Large intestine (tissue), 3 donors: ENCODE results near the gene SCMH1. TPM values are rescaled to one million over a fixed set of nuclear protein-coding genes. Genes with fewer than 3 reads are reported as not detected.

ENCODE experiments used
- DNase-seq, 2 donors: peaks; one replicate each; pipeline versions ENCODE4 v3.0.0 to v3.0.0-alpha.2; 2013
- H3K27ac ChIP-seq: one replicate; pipeline ENCODE4 v1.5.1; 2013; ENCODE audit warnings: low read length
- H3K27me3 ChIP-seq: 2 replicates; pipeline ENCODE4 v1.6.1; 2013; ENCODE audit warnings: low read length; ENCODE audit not compliant: control insufficient read depth, insufficient read depth
- H3K36me3 ChIP-seq: 2 replicates; pipeline ENCODE4 v1.6.1; 2013; ENCODE audit warnings: low read length; ENCODE audit not compliant: control insufficient read depth, insufficient read depth
- H3K4me1 ChIP-seq: one replicate; pipeline ENCODE4 v1.6.1; 2013; ENCODE audit warnings: low read length; ENCODE audit not compliant: control insufficient read depth, insufficient read depth
- H3K4me3 ChIP-seq: one replicate; pipeline ENCODE4 v1.5.1; 2013; ENCODE audit warnings: low read length
- H3K9me3 ChIP-seq: one replicate; pipeline ENCODE4 v1.6.1; 2013; ENCODE audit warnings: mild to moderate bottlenecking, low read depth, low read length, moderate library complexity; ENCODE audit not compliant: control insufficient read depth
- WGBS: methylation state at CpG from one replicate; pipeline ENCODE4 v1.1.5; 2013; ENCODE audit warnings: low lambda C conversion rate; ENCODE audit not compliant: insufficient coverage; 5-methylcytosine and 5-hydroxymethylcytosine counted together
- polyA plus RNA-seq: library from polyadenylated mRNA; unstranded; fragments of 120-200 nt; gene quantifications from one replicate; pipeline ENCODE4 v1.2.1, GENCODE V29; 2013

The SCMH1 gene
- polyA plus RNA-seq, 1 donor, result 42.8 TPM

DNA sequence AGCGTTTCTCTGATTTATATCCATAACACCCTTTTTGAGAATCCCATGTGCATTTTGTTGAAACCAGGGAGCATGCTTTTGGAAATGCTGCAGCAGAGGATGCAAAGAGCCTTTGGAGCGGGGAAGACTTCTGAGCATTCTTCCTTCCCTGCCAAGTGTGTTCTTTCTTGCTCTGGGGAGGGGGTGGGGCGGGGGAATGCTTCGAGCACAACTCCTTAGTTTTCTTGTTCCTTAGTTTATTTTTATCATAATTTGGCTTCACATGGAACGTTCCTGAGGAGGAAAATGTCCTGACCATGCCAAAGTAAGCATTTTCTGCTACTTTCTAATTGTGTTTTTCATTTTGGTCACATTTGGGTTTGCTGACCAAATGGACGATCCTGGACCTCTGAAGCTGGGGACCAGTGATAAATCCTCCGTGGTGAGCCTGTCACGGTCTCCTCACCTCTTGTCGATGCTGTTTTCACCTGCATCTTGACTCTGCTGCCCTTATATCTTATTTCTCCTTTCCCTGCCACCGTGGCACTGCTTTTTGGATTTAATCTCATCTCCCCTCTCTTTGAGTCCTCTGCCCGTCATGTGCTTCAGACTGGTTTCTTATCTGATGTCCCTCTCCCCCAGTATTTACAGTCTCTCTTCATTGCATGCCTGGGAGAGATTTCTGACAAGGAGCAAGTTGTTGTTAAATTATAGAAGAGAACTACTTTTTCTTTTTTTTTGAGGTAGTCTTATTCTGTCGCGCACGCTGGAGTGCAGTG lies 260.2 kb downstream of the SCMH1 start:
- no peaks in the 10 kb centered on the region for H3K9me3 ChIP-seq
- H3K27me3 ChIP-seq, result no peaks in the 10 kb centered on the region
- peak overlapping the region; percentile 14 for H3K27ac ChIP-seq
- H3K36me3 ChIP-seq, result peaks cover 8% of the 10 kb centered on the region
- 48% methylated on average over 3 of the region's 14 CpGs for WGBS
- DNase-seq, result no peak
- H3K4me3 ChIP-seq, result no peak overlapping the region
- H3K4me1 ChIP-seq, result peaks cover 43% of the 10 kb centered on the region

DNA sequence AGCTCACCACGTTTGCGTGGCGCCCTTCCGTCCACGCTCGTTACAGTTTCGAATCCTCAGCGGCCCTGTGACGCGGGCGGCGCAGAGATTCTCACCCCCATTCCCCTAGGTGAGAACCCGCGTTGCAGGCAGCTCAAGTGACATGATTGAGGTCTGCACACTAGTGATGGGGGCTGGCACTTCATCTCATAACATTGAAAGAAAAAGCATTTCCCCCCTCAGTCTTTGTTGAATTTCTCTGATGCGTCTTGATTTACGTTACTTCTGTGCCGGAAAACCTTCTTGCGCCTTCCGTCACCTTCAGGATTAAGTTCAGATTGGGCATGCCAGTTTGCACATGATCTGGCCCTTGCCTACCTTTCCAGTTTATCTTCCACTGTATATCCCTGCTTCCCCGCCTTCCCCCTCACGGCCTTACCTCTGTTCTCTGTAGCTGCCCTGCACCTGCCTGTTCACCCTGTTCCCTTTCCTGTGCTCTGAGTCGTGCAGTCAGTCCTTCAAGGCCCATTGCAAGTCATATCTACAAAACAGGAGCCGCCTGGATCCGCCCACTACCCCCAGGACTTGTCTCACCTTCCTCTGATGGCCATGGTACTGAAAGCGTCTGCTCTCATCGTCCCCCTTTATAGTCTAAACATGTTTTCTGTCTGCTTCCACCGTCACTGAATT lies 261.5 kb downstream of the SCMH1 start:
- Histone ChIP-seq H3K4me1 (peaks cover 30% of the 10 kb centered on the region), H3K9me3 (no peaks in the 10 kb centered on the region), H3K27ac (peak overlapping the region; percentile 12), H3K27me3 (no peaks in the 10 kb centered on the region), H3K4me3 (peak overlapping the region; percentile 57), H3K36me3 (peaks cover 8% of the 10 kb centered on the region)
- 22% methylated on average over 8 of the region's 27 CpGs for WGBS
- peak in 1 of 2 donors; percentile 51 for DNase-seq

DNA sequence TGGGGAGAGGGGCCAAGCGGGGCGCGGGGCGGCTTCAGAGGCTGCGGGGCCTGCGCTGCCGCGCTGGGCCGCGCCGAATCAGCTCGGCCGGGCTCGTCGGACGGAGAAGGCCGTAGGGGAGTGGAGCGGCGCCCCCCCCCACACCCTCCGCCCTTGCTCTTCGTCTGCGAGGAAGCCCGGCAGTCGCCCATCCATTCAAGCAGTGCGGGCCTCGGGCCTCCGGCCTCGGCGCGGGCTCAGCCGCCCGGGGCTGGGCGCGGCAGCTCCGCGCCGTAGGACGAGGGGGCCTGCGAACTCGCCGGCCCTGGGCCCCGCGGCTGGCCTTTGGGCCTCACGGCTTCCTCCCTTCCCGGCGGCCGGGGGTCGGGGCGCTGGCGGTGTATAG lies 262.0 kb downstream of the SCMH1 start:
- no peak for DNase-seq
- H3K36me3 ChIP-seq, result peaks cover 8% of the 10 kb centered on the region
- H3K4me1 ChIP-seq, result peaks cover 25% of the 10 kb centered on the region
- WGBS, result no CpG with 5 or more reads among the region's 50 CpGs
- H3K27ac ChIP-seq, result peak overlapping the region; percentile 12
- peak overlapping the region; percentile 57 for H3K4me3 ChIP-seq
- H3K27me3 ChIP-seq, result no peaks in the 10 kb centered on the region
- H3K9me3 ChIP-seq, result no peaks in the 10 kb centered on the region

DNA sequence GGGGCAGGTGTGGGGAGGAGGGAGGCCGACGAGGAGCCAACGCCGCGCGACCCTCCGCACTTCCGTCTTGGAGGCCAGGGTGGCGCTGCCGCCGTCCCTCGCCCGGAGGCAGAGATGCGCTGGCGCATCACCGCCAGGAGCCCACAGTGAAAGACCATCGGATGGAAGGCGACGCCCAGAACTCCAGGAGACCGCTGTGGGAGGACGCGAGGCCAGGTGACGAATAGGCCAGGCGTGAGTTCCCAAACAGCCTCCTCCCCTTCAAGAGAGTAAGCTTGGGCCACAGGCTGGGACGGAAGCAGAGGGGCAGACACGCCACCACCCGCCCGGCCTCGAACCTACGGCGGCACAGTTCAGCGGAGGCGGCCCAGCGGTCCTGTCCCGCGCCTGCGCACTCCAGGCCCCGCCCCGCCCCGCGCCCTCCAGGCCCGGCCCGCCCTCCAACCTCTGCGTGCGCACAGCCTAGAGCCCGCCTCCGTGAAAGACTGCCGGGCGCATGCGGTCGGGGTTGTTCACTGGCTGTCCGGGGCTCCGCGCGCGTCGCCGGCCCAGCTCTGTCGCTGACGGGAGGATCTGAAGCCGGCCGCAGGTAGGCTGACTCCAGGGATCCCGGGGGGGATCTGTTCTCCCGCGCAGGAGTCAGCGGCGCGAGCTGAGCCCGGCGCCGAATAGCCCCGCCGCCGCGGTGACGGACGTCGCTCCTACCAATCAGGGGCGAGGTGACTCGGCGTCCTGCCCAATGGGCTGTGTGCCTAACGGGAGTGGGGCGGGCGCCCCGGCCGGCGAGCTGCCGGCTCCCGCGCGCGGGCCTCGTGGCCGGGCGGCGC lies 262.7 kb downstream of the SCMH1 start, which contains the start of gene CTPS1:
Gene CTPS1, plus strand, starts transcription at position 456 of the 827 bp plus-strand sequence. CDS start 3,595 bp downstream, outside the sequence.
- WGBS, result no CpG with 5 or more reads among the region's 96 CpGs

DNA sequence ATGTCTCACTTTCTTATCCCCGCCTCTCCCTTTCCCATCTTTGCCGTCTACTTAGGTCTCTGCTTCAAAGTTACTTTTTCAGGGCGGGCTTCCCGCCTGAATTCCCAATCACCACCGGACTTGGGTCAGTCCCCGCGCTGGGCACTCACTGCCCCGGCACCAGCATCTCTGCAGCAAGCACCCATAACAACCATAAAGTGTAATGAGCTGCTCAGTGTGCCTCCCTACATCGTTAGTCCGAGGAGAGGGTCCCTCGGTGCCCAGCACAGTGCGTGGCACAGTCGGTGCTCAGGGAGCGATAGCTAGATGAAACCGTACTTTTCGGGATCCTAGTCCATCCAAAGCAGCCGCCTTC lies 263.2 kb downstream of the SCMH1 start:
- peaks cover 6% of the 10 kb centered on the region for H3K36me3 ChIP-seq
- no peak for DNase-seq
- no CpG with 5 or more reads among the region's 17 CpGs for WGBS
- peak overlapping the region; percentile 92 for H3K27ac ChIP-seq
- no peaks in the 10 kb centered on the region for H3K9me3 ChIP-seq
- H3K27me3 ChIP-seq, result no peaks in the 10 kb centered on the region
- peaks cover 21% of the 10 kb centered on the region for H3K4me1 ChIP-seq
- H3K4me3 ChIP-seq, result peak overlapping the region; percentile 87

More for the DNA sequence above, 262.7 kb downstream of the SCMH1 start, which contains the start of gene CTPS1:
- Histone ChIP-seq H3K4me1 (peaks cover 24% of the 10 kb centered on the region), H3K9me3 (no peaks in the 10 kb centered on the region), H3K27me3 (no peaks in the 10 kb centered on the region), H3K36me3 (peaks cover 8% of the 10 kb centered on the region), H3K27ac (peak within 1 kb of the TSS; percentile 92), H3K4me3 (peak within 1 kb of the TSS; percentile 87)
- DNase-seq, result peak; percentile 92 to 96

DNA sequence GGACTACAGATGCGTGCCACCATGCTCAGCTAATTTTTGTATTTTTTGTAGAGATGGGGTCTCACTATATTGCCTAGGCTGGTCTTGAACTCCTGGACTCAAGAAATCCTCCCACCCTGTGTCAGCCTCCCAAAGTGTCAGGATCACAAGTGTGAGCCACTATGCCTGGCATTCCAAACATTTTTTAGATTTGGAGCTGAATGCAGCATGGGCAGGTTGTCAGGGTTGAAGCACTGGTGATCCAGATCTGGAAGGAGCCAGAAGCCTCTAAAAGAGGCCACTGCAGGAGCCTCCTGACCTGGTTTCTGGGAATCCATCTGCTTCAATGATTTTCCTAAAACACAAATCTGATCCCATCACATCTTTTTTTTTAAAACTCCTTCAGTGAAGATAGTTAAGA lies 264.4 kb downstream of the SCMH1 start:
- H3K27ac ChIP-seq, result no peak overlapping the region
- no peaks in the 10 kb centered on the region for H3K9me3 ChIP-seq
- H3K36me3 ChIP-seq, result no peaks in the 10 kb centered on the region
- H3K27me3 ChIP-seq, result no peaks in the 10 kb centered on the region
- no peak overlapping the region for H3K4me3 ChIP-seq
- H3K4me1 ChIP-seq, result peaks cover 21% of the 10 kb centered on the region
- WGBS, result no CpG with 5 or more reads among the region's 1 CpG
- DNase-seq, result no peak

Other genes starting within 250 kb of the SCMH1 start
- 0.85 TPM for gene SLFNL1, start 220.6 kb downstream of the SCMH1 start, polyA plus RNA-seq
- gene FOXO6, start 119.1 kb upstream of the SCMH1 start, polyA plus RNA-seq, result 6.4 TPM
- gene EDN2, start 242.4 kb upstream of the SCMH1 start, polyA plus RNA-seq, result 0.51 TPM